Measurements from ENCODE around the gene CCDC85C.

The CCDC85C gene

GRCh38 chr14:99608591-99608990 is 4.6 kb upstream of the CCDC85C start:
- no peak for TF ChIP-seq CTCF (IDR thresholded peaks at IDR 0.05; ENCODE audit: extremely low read depth, insufficient read depth, missing control alignments)
- in situ Hi-C loops (cut with MboI; ENCODE audit: low pct_unique_long_range_greater_than_20kb, low sequenced_read_pairs, unreplicated experiment) = no loop called here
- no peak for DNase-seq (ENCODE audit: low spot score)

GRCh38 chr14:99606359-99606758 is 2.4 kb upstream of the CCDC85C start:
- in situ Hi-C loops (cut with MboI; ENCODE audit: low pct_unique_long_range_greater_than_20kb, low sequenced_read_pairs, unreplicated experiment) = no loop called here
- DNase-seq (ENCODE audit: low spot score) = no peak
- TF ChIP-seq CTCF (IDR thresholded peaks at IDR 0.05; ENCODE audit: extremely low read depth, insufficient read depth, missing control alignments) = no peak

GRCh38 chr14:99605299-99605961 is 1.4 kb upstream of the CCDC85C start:
- peak; percentile 77 for DNase-seq (ENCODE audit: low spot score)
- in situ Hi-C loops (cut with MboI; ENCODE audit: low pct_unique_long_range_greater_than_20kb, low sequenced_read_pairs, unreplicated experiment) = no loop called here
- no peak for TF ChIP-seq CTCF (IDR thresholded peaks at IDR 0.05; ENCODE audit: extremely low read depth, insufficient read depth, missing control alignments)

GRCh38 chr14:99604766-99605298 is 825 bp upstream of the CCDC85C start:
- peak; percentile 66 for DNase-seq (ENCODE audit: low spot score)
- TF ChIP-seq CTCF (IDR thresholded peaks at IDR 0.05; ENCODE audit: extremely low read depth, insufficient read depth, missing control alignments) = no peak
- in situ Hi-C loops (cut with MboI; ENCODE audit: low pct_unique_long_range_greater_than_20kb, low sequenced_read_pairs, unreplicated experiment) = no loop called here

GRCh38 chr14:99604278-99604765 is 315 bp upstream of the CCDC85C start:
- in situ Hi-C loops (cut with MboI; ENCODE audit: low pct_unique_long_range_greater_than_20kb, low sequenced_read_pairs, unreplicated experiment) = no loop called here
- DNase-seq (ENCODE audit: low spot score) = peak; percentile 99
- TF ChIP-seq CTCF (IDR thresholded peaks at IDR 0.05; ENCODE audit: extremely low read depth, insufficient read depth, missing control alignments) = no peak

- TF ChIP-seq CTCF (IDR thresholded peaks at IDR 0.05; ENCODE audit: extremely low read depth, insufficient read depth, missing control alignments) = no peak
- DNase-seq (ENCODE audit: low spot score) = no peak
- in situ Hi-C loops (cut with MboI; ENCODE audit: low pct_unique_long_range_greater_than_20kb, low sequenced_read_pairs, unreplicated experiment) = no loop called here
These were observed 1.1 kb downstream of the CCDC85C start for GRCh38 chr14:99602788-99603415.
